ENCODE data around the gene KDM8.

KDM8 gene

GRCh38 chr16:27209591-27209990 lies 6.3 kb downstream of the KDM8 start:
- in situ Hi-C loops (cut with MboI; ENCODE audit: low pct_unique_long_range_greater_than_20kb, low sequenced_read_pairs), result no loop called here
- no peak for DNase-seq

- DNase-seq, result no peak
- in situ Hi-C loops (cut with MboI; ENCODE audit: low pct_unique_long_range_greater_than_20kb, low sequenced_read_pairs), result no loop called here
Measured at GRCh38 chr16:27210174-27210573, 6.8 kb downstream of the KDM8 start.

GRCh38 chr16:27211026-27211425 lies 7.7 kb downstream of the KDM8 start:
- no peak for DNase-seq
- in situ Hi-C loops (cut with MboI; ENCODE audit: low pct_unique_long_range_greater_than_20kb, low sequenced_read_pairs), result no loop called here

GRCh38 chr16:27214084-27214961 lies 11.0 kb downstream of the KDM8 start:
- in situ Hi-C loops (cut with MboI; ENCODE audit: low pct_unique_long_range_greater_than_20kb, low sequenced_read_pairs), result no loop called here
- DNase-seq, result no peak

- in situ Hi-C loops (cut with MboI; ENCODE audit: low pct_unique_long_range_greater_than_20kb, low sequenced_read_pairs), result no loop called here
- DNase-seq, result no peak
Measured at GRCh38 chr16:27215660-27216059, 12.3 kb downstream of the KDM8 start.

GRCh38 chr16:27216297-27216885 lies 13.1 kb downstream of the KDM8 start:
- no peak for DNase-seq

GRCh38 chr16:27217256-27217655 lies 13.9 kb downstream of the KDM8 start:
- in situ Hi-C loops (cut with MboI; ENCODE audit: low pct_unique_long_range_greater_than_20kb, low sequenced_read_pairs), result no loop called here
- DNase-seq, result no peak

More at GRCh38 chr16:27216297-27216885, 13.1 kb downstream of the KDM8 start:
- in situ Hi-C loops (cut with MboI; ENCODE audit: low pct_unique_long_range_greater_than_20kb, low sequenced_read_pairs), result no loop called here

- in situ Hi-C loops (cut with MboI; ENCODE audit: low pct_unique_long_range_greater_than_20kb, low sequenced_read_pairs), result no loop called here
- DNase-seq, result no peak
Measured at GRCh38 chr16:27218756-27219155, 15.4 kb downstream of the KDM8 start.

GRCh38 chr16:27219161-27219560 lies 15.8 kb downstream of the KDM8 start:
- in situ Hi-C loops (cut with MboI; ENCODE audit: low pct_unique_long_range_greater_than_20kb, low sequenced_read_pairs), result no loop called here
- DNase-seq, result no peak

GRCh38 chr16:27220120-27220519 lies 16.8 kb downstream of the KDM8 start:
- in situ Hi-C loops (cut with MboI; ENCODE audit: low pct_unique_long_range_greater_than_20kb, low sequenced_read_pairs), result no loop called here
- DNase-seq, result no peak

GRCh38 chr16:27220527-27220926 lies 17.2 kb downstream of the KDM8 start:
- in situ Hi-C loops (cut with MboI; ENCODE audit: low pct_unique_long_range_greater_than_20kb, low sequenced_read_pairs), result no loop called here

GRCh38 chr16:27220991-27221390 lies 17.7 kb downstream of the KDM8 start:
- no peak for DNase-seq
- in situ Hi-C loops (cut with MboI; ENCODE audit: low pct_unique_long_range_greater_than_20kb, low sequenced_read_pairs), result no loop called here

More at GRCh38 chr16:27220527-27220926, 17.2 kb downstream of the KDM8 start:
- no peak for DNase-seq

- no peak for DNase-seq
- in situ Hi-C loops (cut with MboI; ENCODE audit: low pct_unique_long_range_greater_than_20kb, low sequenced_read_pairs), result no loop called here
Measured at GRCh38 chr16:27221576-27222248, 18.4 kb downstream of the KDM8 start.

GRCh38 chr16:27222249-27223225 lies 19.2 kb downstream of the KDM8 start:
- no peak for DNase-seq
- in situ Hi-C loops (cut with MboI; ENCODE audit: low pct_unique_long_range_greater_than_20kb, low sequenced_read_pairs), result no loop called here

- in situ Hi-C loops (cut with MboI; ENCODE audit: low pct_unique_long_range_greater_than_20kb, low sequenced_read_pairs), result no loop called here
Measured at GRCh38 chr16:27223226-27223610, 19.9 kb downstream of the KDM8 start.

GRCh38 chr16:27223701-27224100 lies 20.4 kb downstream of the KDM8 start:
- in situ Hi-C loops (cut with MboI; ENCODE audit: low pct_unique_long_range_greater_than_20kb, low sequenced_read_pairs), result no loop called here
- no peak for DNase-seq

More at GRCh38 chr16:27223226-27223610, 19.9 kb downstream of the KDM8 start:
- DNase-seq, result no peak

GRCh38 chr16:27224271-27224737 lies 21.0 kb downstream of the KDM8 start:
- no peak for DNase-seq
- in situ Hi-C loops (cut with MboI; ENCODE audit: low pct_unique_long_range_greater_than_20kb, low sequenced_read_pairs), result no loop called here

GRCh38 chr16:27224741-27225300 lies 21.5 kb downstream of the KDM8 start:
- in situ Hi-C loops (cut with MboI; ENCODE audit: low pct_unique_long_range_greater_than_20kb, low sequenced_read_pairs), result no loop called here
- DNase-seq, result no peak
